ENCODE measurements around the gene TOM1L1.
A peak's percentile ranks its signal among the peaks of the same experiment; 100 is the strongest.
"Not testable (repeated sequence)": the region's sequence is repeated elsewhere in the genome, so short reads cannot be mapped to it uniquely, and the experiment has no call there.

The TOM1L1 gene, protein sequence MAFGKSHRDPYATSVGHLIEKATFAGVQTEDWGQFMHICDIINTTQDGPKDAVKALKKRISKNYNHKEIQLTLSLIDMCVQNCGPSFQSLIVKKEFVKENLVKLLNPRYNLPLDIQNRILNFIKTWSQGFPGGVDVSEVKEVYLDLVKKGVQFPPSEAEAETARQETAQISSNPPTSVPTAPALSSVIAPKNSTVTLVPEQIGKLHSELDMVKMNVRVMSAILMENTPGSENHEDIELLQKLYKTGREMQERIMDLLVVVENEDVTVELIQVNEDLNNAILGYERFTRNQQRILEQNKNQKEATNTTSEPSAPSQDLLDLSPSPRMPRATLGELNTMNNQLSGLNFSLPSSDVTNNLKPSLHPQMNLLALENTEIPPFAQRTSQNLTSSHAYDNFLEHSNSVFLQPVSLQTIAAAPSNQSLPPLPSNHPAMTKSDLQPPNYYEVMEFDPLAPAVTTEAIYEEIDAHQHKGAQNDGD

DNA sequence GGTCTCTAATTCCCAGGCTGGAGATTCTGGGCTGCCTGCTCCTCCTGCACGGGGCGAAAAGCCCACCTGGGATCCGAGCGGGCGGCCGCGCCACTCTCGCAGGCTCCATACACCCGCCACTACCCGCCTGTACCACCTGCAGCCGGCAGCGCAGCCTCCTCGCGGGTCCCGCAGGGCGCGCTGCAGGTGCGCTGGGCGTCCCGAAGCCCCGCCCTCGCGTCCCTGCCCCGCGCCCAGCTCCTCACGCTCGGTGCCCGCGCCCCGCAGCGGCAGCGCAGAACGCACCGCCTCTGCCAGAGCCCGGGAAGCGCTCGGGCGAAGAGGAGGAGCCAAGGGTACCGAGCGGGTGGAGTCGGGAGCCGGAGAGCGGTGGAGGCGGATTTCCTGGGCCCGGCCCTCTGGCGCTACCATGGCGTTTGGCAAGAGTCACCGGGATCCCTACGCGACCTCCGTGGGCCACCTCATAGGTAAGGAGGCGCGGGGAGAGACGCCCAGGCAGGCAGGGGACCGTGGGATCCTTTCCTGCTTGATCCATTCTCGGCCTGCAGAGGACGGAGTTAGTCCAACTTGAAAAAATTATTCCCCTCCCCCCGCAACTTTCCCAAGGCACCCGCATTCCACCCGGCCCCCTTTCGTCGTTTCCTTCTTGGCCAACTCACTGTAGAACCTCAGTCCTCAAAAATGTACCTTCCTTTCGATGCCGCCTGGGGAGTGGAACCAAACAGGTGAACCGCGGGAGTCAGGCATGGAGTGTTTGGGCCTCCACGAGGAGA, at the start of gene TOM1L1:
TSS of gene TOM1L1 (plus strand) at position 396 of the 773 bp plus-strand sequence. CDS start at position 410, 14 bp downstream.
- DNase-seq = peak; percentile 51

DNA sequence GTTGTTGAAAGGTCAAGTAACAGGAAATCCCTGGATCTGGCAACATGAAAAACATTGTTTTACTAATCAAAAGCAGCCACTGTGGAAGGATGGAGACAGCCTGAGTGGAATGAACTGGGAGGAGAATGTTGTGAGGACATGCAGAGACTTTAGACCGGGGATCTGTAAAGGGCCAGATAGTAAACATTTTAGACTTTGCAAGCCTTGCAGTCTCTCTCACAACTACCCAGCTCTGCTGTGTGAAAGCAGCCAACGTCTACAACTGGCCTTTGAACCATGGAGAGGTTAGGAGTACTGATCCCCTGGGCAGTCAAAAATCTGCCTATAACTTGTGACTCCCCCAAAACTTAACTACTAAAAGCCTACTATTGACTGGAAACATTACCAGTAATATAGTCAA, 41.5 kb upstream of the TOM1L1 start:
- no peak for DNase-seq

DNA sequence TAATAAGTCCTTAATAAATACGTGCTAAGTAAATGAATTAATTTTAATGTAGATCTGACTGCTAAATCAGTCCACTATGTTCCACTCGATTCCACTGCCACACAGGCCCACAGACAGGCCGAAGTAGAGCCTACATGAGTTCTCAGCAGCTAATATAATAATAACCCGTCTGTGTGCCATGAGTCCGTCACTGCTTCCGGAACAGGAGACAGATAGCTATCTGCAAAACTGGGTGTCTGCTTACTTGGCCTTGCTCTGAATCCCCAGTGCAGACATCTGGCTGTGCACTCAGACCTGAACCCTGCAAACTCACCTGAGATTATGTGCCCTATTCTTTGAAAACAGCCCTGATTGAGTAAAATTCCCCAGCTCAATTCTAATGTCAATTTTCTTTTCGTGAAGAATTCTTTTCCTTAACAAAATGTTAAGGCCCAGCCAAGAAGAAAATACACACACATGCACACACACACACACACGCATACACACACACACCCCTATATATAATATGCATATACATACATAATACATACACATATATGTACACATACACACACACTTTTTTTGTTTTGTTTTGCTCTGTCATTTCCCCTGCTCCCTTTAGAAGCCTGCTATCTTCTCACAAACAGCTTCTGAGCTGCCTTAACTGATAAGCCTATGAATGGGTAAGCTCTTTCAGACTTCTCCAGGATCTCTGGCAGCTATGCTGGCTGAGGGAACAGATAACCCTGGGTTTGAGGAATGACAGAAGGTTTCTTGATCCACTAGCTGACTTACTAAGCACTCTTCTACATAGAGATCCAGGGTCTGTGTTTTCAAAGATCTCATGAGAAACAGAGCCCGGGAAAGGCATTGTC, 39.8 kb upstream of the TOM1L1 start:
- no peak for DNase-seq

DNA sequence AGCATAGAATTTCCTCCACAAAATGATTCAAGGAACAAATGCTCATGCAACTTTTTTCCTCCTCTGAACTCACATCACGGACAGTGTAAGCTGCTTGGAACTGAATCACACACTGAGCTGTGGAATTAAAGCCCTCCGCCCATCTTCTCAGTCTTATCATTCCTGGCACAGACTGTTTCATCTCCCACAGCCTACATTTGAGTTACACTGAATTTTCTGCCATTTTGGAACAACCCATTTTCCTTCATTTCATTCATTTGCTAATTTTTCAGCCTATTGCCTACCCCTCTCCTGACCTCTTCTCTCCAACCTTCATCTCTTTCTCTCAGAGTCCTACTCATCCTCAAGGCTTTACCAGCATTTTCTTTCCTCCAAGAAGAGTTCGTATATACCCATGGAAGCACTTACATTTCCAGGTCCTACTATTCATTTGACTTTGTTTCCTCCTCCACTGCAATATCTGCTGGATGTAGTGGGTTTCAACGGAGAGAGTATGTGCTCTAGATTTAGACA, 39.1 kb upstream of the TOM1L1 start:
- no peak for DNase-seq

DNA sequence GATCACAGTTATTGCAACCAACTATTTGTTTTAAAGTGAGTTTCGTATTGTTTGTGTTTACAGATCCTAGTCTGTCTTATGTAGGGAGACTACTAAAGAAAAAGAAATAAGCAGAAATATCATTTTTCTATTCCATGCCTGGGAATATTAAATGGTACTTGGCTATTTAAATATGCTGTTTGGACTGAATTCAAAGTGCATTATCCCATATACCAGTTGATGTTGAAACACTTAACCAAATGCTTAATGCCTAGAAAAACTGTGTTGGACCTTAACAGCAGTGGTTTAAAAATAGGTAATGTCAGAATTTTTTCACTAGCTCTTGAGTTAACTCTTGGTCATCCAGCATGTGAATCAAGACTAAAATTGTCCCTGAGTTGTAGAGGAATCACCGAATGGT, 37.5 kb upstream of the TOM1L1 start:
- DNase-seq = no peak

DNA sequence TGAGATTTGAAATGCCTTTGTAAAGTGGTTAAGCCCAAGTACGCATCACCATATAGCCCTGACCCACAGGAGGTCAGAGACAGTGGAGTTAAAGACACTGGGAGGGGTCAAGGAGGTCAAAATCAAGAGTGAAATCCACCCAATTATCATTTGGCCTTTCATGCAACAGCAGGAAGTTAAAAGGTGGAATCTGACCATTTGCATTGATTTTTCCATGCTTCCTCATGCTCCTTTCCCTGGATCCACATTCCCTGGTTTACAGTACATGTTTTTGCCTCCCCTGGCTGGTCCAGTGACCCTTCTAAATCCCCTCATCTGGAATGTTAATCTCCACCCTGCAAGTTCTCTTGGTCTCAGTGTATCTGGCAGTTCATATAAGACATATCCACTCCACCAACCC, 36.6 kb upstream of the TOM1L1 start:
- no peak for DNase-seq

DNA sequence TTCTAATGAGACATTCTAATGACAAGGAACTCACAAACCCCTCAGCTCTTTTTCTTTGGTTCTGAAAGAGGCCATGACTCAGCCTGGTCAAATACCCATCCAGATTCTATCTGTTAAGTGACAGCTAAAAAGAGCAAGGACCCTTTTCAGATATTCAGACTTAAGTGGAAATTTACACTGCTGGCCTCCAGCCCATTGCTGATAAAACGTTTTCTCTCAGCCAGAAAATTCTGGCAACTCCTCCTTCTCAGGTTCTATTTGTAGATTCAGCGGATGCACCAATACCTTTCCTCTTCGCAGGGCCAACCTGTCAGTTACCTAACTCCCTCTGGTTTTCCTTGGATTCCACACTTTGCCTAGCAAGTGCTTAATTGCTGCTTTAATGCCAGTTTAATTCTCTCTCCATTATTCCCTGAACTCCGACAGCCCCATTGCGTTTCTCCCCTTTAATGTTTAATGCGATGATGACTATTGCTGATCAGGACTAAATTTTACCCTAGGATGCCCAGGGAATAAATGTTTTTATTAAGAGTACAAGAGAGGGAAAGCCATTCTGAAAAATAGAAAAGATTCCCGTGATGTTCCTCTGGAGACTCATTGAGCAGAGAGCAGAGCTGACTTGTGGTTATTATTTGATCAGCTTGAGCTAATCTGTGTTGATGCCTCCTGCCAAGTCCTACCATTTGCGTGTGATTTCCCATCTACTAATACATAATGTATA, 35.9 kb upstream of the TOM1L1 start:
- no peak for DNase-seq

DNA sequence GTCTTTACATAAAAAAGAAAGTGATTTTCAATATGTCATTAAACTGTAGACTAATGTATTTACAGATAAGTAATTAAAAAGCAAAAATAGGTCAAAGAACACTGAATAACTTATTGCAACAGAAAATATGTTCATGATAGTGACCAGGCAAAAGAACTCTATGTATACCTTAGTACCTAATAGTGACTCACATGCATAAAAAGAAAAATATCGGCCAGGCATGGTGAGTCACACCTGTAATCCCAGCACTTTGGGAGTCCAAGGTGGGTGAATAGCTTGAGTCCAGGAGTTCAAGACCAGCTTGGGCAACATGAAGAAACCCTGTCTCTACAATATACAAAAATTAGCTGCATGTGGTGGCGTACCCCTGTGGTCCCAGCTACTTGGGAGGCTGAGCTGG, 33.0 kb upstream of the TOM1L1 start:
- DNase-seq = no peak

DNA sequence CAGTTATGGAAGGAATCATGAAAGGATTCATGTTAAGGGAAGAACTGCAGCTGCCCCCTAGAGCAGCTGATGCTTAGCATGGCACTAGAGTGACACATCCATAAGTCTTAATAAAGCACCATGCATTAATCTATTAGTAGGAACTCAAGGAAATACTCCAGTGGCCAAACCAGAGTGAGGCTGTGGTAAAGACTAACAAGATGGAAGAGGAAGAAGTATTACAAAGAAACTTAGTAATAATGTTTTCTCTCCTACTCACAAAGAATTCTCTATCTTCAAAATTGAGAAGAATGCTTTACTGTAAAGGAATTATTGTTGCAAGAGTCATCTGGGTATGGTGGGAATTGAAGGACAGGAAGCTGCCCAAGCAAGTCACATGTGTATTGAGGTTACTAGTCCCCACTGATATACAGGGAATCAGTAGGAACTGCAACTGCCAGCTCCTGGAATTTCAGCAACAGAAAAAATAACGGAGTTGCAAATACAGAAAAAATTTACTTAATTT, 29.9 kb upstream of the TOM1L1 start:
- no peak for DNase-seq

DNA sequence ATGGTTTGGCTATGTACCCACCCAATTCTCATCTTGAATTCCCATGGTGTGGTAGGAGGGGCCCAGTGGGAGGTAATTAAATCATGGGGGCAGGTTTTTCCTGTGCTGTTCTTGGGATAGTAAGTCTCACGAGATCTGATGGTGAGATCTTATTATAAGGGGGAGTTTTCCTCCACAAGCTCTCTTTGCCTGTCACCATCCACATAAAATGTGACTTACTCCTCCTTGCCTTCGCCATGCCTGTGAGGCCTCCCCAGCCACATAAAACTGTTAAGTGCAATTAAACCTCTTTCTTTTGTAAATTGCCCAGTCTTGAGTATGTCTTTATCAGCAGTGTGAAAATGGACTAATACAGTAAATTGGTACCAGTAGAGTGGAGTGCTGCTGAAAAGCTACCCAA, 24.7 kb upstream of the TOM1L1 start:
- not testable (repeated sequence) for DNase-seq

DNA sequence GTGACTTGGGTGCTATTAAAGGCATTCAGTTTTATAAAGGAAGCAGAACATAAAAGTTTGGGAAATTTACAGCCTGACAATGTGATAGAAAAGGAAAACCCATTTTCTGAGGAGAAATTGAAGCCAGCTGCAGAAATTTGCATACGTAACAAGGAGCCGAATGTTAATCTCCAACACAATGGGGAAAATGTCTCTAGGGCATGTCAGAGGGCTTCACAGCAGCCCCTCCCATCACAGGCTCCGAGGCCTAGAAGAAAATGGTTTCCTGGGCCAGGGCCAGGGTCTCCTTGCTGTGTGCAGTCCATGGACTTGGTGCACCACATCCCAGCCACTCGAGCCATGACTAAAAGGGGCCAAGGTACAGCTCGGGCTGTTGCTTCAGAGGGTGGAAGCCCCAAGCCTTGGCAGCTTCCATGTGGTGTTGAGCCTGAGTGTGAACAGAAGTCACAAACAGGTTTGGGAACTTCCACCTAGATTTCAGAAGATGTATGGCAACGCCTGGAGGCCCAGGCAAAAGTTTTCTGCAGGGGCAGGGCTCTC, 23.9 kb upstream of the TOM1L1 start:
- no peak for DNase-seq

DNA sequence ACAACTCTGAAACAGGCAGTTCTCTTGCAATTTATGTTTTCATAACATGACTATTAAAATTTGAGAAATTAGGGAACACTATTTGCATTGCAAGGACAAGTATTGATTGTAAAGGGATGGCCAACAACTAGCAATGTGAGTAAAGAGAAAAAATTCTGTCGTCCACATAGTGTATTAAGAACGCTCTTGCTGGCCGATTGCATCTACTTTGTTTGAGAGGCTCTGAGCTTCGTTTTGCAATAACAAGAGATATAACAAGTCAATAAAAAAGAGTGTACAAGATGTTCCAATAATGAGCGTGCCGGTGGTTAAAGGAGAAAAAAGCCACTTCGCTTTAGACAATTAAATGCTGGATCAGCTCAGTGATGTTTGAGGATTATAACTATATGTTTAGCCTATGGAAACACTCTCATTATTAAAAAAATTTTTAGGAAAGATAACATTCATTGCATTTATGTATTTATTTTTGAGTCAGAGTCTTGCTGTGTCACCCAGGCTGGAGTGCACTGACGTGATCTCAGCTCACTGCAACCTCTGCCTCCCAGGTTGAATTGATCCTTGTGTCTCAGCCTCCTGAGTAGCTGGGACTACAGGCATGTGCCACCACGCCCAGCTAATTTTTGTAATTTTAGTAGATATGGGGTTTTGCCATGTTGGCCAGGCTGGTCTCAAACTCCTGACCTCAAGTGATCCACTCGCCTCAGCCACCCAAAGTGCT, 19.2 kb upstream of the TOM1L1 start:
- DNase-seq = no peak

DNA sequence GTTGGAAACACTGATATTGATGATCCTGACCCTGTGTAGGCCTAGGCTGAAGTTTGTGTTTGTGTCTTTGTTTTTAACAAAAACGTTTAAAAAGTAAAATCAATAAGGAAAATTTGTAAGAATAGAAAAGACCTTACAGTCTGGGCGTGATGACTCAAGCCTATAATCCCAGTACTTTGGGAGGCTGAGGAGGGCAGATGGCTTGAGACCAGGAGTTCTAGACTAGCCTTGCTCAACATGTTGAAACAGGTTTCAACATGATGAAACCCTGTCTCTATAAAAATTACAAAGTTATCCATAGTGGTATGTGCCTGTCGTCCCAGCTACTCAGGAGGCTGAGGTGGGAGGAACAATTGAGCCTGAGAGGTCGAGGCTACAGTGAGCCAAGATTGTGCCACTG, 18.3 kb upstream of the TOM1L1 start:
- no peak for DNase-seq

DNA sequence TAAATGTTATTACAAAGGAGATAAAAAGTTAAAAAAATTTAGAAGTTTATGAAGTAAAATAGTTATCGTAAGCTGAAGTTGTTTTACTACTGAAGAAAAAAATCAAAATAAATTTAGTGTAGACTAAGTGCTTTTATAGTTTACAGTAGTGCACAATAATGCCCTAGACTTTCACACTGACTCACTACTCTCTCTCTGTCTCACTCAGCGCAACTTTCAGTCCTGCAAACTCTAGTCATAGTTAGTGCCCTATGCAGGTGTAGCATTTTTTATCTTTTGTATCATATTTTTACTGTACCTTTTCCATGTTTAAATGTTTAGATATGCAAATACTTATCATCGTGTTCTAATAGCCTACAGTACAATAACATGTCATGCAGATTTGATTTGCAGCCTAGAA, 17.7 kb upstream of the TOM1L1 start:
- no peak for DNase-seq

DNA sequence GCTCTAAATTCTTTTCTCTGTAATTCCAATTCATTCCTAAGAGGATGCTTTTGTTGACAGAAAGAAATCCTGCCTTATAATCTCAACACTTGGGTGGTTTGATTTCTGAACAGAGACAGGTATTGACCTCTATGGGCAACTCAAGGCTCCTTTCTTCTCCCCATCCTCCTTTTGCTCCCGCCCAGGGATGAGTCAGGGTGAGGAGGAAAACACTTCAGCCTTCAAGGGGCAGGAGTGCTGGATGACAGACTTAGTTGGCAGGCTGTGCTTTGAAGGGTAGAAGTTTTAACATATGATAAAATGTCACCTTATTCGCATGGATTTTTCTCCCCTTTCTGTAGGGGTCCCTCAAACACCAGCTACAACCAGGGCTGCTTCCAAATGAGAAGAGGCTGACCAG, 16.7 kb upstream of the TOM1L1 start:
- DNase-seq = no peak

DNA sequence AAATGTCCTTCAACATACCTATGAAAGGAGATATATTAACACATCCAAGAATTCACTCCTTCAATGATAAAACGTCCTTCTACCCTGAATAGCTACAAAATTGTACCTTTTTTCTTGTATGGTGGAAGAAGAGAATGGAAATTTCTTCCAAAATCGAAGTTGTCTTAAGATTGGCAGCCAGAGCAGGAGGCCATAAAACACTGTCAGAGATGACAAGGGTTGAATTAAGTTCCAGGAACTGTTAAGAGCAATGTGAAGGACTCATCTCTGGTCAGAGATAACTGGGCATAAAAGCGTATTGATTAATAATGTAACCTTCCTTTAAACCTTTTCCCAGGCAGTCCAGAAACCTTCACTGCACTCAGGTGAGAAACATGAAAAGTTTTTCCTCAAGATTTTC, 12.9 kb upstream of the TOM1L1 start:
- DNase-seq = no peak

DNA sequence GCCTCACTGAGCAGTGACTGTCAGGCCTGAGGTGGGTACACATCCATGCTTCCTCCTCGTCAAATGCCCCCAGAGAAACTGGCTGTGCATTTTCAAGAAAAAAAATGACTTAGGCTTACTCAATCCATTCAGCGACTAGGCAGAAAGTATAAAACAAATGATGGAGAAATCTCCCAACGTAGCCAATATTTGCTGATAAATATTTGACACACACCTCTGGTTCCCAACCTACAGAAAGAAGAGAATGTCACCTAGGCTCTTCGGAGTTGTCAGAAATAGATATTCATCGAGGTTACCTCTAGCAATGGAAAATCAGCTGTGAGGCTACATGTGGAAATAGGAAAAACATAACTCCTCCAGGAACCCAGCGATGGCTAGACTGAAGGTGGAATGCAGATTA, 12.4 kb upstream of the TOM1L1 start:
- DNase-seq = no peak

DNA sequence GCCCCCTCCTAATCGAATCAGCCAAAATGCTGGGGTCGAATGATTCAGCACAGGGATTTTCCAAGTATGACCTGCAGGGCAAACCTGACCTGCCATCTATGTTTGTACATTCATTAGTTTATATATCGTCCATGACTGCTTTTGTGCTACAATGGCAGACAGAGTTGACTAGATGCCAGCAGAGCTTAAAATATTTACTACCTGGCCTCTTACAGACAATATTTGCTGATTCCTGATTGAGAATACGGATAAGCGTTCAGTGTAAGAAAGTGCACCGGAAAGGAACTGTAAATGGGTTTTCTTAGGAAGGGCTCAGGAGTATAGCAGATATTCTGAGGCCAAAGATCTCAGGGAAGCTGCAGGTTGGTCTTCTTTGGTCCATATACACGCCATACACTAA, 11.7 kb upstream of the TOM1L1 start:
- DNase-seq = no peak

DNA sequence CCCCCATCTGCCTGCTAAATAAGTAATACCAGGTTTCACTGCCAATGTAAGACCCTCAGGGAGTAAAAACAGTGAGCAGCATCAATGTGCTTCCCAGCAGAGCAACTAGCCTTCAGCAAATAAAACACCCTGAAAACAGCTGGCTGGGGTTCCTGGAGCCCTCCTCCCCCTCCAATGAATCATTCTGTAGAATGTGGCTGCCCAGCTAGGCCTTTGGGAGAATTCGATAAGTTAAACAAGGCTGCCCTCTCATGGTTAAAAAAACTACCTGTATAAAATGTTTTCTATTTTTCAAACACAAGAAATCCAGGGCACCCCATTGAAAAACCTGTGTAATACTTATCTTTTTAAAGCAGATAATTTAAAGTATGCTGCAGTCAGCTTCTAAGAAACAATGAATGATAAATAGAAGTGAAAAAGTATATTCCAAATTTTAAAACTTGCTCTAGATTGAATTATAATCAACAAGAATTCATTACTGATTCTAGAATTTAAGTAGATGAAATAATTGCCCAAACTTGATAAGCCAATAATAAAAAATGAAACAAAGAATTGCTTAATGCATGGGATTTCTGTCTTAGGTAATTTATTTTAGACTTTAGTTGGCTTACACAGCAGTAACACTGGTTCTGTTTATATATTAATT, 9.4 kb upstream of the TOM1L1 start:
- no peak for DNase-seq

DNA sequence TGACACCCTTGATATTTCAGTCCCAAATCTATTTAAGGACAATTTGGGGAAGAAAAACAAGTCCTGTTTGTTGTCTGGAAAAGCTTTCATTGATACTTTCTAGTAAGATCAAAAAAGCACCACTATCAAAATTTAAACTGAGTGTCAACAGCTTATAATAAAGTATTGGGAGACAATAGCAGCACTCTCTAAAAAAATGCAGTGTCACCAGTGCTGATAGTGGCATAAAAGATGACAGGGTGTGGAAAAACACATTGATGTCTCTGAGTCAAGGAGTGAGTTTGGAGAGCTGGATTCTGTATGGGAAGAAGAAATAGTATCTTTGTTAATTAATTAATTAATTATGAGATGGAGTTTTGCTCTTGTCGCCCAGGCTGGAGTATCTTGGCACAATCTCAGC, 8.3 kb upstream of the TOM1L1 start:
- DNase-seq = no peak

DNA sequence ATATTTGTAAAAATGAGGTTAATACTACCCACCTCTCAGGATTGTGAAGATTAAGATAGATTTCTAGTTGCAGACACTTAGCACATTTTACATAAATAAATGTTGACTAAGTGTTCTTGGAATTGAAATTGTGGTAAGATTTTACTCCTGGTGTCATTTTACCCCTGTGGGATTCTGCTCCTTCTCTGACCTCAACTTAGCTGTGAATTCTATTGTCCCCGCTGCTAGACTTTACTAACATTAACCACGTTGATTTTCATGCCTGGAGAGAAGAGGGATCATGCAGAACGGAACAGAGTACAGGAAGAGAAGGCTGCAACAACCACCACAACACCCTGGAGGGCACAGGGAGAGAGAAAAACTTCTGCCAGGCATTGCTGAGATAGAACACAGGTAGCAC, 2.1 kb upstream of the TOM1L1 start:
- no peak for DNase-seq
